Left forelimb (tissue), 1 donor: ENCODE measurements around the gene CHRNA4.

Source experiments
- DNase-seq: peaks from one replicate; pipeline ENCODE4 v3.0.0-alpha.2; 2018; ENCODE audit warnings: low spot score

CHRNA4 gene

DNA sequence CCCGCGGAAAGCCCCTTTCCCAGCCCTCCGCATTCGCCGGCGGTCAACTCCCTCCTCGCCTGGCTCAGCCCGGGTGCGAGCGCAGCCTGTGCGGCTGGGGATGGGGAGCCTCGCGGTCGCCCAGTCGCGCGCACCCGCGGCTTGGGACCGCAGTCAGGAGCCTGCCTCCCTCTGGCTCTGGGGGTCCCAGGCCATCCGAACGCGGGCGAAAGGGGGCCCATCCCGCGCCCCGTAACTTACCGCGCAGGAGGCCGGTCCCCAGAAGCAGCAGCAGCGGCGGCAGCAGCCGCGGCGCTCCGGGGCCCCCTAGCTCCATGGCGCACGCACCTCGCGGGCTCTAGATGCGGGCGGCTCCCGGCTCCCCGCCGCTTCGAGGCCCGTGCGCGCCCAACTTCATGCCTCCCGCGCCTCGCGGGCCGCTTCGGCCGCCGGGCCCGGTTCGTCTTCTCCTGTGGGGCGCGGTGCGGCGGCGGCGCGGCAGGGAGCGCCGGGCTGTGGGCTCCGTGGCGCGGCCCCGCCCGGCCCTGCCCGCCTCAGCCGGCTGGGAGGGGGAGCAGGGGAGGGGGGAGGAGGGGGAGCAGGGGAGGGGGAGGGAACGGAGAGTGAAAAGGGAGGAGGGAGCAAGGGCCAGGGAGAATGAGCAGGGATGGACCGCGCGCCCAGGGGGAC, at the start of gene CHRNA4:
TSS of gene CHRNA4 (minus strand) at position 500 of the 669 bp plus-strand sequence. CDS start at position 316, 184 bp downstream.
- DNase-seq = no peak

DNA sequence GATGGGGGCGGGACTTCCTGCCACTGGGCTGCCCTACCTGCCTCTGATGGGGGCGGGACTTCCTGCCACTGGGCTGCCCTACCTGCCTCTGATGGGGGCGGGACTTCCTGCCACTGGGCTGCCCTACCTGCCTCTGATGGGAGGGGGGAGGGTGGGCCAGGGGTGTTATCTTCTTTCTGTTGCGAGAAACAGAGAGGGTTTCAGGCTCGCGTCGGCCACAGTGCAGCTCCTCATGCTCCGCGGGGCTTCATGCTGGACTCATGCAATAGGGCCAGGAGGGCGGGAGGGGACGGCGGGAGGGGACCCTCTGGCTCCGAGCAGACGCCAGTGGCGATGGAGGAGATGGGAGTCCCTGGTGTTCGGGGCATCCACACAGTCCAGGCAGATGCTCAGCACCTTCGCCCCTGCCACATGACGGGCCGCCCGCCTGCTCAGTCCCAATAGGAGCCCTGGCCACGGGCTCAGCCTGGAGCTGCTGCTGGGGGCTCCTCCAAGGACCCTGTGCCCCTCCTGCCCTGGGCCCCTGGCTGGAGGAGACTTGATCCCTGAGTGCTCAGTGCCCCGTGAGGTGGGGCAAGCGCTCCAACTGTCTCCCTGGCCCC, 48.8 kb upstream of the CHRNA4 start:
- DNase-seq = no peak

DNA sequence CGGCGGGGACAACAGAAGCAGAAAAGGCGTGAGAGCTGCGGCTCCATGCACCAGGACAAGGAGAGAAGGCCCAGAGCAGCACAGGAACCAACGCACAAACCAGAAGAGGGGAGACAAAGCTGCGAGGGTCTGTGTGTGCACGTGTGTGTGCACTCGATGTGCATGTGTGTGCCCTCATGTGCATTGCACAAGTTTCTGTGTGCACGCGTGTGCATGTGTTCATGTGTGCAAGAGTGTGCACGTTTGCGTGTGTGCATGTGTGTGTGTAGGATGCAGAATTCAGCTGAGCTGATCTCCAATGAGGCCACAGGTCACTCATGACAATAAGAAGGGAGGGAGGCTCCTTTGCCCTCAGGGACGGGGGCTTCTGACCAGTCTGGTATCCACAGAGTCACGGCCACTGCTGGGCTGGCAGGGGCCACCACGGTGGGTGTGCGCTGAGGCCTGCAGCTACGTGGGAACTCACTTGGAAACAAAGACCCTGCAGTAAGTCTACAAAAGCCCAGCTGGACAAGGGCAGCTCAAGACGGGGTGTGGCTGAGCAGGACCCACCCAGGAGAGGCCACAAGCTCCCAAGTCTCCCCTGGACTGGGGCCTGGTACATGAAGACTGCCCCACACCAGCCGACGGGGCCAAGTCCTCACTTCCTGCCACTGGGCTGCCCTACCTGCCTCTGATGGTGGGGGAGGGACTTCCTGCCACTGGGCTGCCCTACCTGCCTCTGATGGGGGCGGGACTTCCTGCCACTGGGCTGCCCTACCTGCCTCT, 48.1 kb upstream of the CHRNA4 start:
- no peak for DNase-seq

GRCh38 chr20:63408684-63409046, 47.5 kb upstream of the CHRNA4 start:
- no peak for DNase-seq

DNA sequence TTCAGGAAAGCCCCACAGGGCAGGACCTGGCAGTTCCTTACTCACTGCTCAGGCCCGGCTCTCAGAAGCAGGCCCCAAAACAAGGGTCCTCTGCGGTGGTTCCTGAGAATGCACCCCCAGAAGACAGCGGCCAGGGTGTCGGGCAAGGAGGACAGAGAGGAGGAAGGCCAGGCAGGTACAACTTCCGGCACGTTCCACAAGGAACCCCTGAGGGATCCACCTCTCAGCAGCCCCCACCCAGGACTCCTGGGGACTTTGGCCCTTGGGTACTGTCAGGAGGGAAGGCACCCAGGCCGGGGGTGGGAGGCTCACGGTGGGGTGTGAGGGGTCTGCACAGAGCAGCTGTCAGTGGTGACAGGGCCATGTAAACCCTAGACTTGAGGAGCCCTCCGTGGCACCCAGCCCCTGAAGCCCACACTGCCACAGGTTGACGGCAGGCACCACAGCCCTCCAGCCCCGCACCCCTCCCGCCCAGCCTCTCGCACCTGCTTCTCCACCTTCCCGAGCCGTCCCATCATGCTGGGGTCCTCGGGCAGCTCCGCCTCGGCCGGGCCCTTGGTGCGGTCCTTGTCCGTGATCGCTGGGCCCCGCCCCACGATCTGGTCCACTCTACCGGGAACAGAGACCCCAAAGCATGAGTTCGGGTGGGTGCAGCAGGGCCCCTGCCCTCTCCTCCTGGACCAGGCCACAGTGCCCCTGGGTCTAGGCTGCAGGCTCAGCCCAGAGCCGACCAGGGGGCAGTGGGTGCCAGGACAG, 47.0 kb upstream of the CHRNA4 start:
- DNase-seq = no peak

DNA sequence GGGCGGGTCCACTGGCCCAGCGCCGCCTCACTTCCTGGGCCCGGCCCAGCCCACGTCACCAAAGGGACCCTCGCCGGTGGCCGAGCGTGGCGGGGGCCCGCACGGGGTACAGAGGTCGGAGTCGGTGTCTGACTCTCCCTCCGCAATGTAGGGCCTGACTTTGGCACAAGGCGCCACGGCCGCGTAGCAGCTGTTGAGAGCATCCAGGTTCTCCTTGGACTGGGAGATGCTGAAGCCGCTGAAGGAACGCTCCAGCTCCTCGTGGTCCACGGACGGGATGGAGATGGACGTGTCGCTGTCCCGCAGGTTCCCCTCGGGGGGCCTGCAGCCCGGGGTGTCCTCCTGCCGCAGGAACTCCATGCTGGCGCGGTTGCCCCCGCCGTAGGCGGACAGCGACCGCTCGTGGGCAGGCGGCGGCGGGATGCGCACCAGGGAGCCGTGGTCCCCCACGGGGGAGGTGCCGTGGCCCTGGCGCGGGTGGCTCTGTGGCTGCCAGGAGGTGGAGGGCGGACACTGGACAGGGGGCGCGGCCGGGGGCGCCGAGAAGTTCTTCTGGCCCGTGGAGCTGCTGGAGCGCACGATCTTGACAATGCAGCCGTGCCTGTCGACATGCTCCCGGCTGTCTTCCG, 45.6 kb upstream of the CHRNA4 start:
- no peak for DNase-seq

GRCh38 chr20:63406011-63406410, 44.9 kb upstream of the CHRNA4 start:
- no peak for DNase-seq

DNA sequence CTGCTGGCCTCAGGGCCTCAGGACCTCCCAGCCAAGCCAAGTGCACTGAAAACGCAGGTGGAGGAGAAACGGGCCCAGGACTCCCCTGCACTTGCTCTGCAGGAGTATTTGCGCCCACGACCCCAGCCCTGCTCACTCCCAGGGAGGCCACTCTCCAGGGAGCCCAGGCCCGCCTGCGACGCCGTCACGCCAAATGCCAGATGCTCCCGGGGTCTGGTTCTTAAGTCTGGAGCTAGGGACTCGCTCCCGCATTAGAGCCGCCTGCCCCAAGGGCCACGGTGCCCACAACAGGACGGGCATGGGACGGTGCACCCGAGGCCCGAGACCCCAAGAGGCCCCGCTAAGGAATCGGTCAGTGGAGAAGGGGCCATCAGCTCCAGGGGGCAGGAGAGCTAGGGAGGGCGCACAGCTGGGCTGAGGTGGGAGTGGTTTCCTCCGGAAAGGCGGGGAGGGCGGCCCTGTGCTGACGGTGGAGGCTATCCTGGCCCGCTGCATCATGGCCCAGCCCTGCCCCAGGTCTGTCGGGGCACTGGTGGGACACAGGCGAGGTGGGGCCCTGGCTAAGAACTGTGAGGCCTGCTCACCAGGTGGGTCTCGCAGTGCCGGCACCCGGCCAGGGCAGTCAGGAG, 44.1 kb upstream of the CHRNA4 start:
- DNase-seq = no peak

GRCh38 chr20:63404129-63405085, 43.3 kb upstream of the CHRNA4 start:
- no peak for DNase-seq

- DNase-seq = no peak
Observed at GRCh38 chr20:63403403-63404105, 42.4 kb upstream of the CHRNA4 start.

GRCh38 chr20:63402860-63403220, 41.7 kb upstream of the CHRNA4 start:
- DNase-seq = no peak

DNA sequence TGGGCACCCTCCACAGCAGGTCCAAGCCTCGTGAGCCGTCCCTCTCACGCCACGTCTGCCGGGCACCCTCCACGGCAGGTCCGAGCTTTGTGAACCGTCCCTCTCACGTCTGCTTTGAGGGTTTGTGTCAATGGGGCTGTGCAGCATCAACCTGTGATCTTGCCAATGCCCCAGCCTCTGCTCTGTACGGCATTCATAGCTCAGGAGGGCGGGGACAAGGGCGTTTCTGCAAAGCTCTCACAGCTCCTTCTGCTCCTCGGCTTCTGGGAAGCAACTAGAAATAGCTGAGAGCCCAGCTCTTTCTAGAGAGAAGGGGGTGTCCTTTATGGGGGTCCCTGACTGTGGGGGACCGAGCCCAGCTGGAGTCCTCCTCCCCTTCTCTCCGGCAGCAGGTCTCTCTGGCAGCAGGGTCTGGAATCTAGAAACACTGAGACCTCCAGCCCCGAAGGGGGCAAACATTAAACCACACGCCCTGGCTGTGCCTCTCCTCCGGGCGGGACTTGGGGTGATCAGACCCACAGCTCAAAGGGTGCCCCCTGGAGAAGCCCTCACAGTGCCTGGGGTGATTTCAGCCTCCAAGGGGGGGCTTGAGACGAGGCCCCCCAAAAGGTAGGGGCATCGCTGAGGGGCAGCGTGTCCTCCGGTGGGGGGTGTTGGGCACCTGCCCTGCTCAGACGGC, 41.2 kb upstream of the CHRNA4 start:
- no peak for DNase-seq

DNA sequence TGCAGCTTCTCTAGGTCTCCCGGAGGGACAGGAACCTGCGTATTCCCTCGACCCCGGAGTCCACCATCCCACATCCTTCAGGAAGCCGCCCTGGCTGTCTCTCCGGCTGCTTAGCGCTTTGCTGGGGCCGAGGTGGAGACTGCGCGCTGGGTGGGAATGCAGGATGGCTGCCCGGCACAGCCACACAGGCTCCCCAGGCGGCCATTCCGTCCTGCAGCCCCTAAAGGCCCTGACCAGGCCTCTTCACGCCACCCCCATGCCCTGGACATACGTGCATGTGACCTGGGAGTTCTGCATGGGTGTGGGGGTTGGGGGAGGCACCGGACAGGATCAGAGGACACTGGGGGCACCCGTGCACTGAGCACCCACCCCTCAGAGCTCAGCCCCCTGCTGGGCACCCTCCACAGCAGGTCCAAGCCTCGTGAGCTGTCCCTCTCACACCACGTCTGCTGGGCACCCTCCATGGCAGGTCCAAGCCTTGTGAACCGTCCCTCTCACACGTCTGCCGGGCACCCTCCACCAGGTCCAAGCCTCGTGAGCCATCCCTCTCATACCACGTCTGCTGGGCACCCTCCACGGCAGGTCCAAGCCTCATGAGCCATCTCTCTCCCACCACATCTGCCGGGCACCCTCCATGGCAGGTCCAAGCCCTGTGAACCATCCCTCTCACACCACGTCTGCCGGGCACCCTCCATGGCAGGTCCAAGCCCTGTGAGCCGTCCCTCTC, 40.4 kb upstream of the CHRNA4 start:
- no peak for DNase-seq

- DNase-seq = no peak
Observed at GRCh38 chr20:63400486-63401210, 39.5 kb upstream of the CHRNA4 start.

- DNase-seq = no peak
Observed at GRCh38 chr20:63399596-63400375, 38.6 kb upstream of the CHRNA4 start.

- DNase-seq = no peak
Observed at GRCh38 chr20:63398744-63399514, 37.8 kb upstream of the CHRNA4 start.
